Esophagus squamous epithelium (tissue), 4 donors: ENCODE data around the gene CPNE4.

Experiments used
- CTCF ChIP-seq, 6 experiments: fragments of 450-650 bp in 4 of 6; fragments of 200-600 bp in 2 of 6; sonication (generic) in 2 of 6; IDR thresholded peaks; one replicate each; pipeline ENCODE4 v1.5.1; 2016 to 2019; ENCODE audit warnings: antibody characterized with exemption in 6 of 6, mild to moderate bottlenecking in 4 of 6, moderate library complexity in 4 of 6
- POLR2A ChIP-seq, 4 donors: fragments of 450-650 bp; IDR thresholded peaks; one replicate each; pipeline ENCODE4 v1.6.1; 2017; ENCODE audit warnings: antibody characterized with exemption in 4 of 4, mild to moderate bottlenecking in 4 of 4, moderate library complexity in 3 of 4

- TF ChIP-seq CTCF (IDR thresholded peaks at IDR 0.05) (no peak), POLR2A (IDR thresholded peaks at IDR 0.05) (no peak)
Measured at GRCh38 chr3:131551761-131552160, 483.1 kb downstream of the CPNE4 start.
